ENCODE measurements around the gene FANCC. TPM values are rescaled to one million over a fixed set of nuclear protein-coding genes. Genes with fewer than 3 reads are reported as not detected.
"Not testable (repeated sequence)": the region's sequence is repeated elsewhere in the genome, so short reads cannot be mapped to it uniquely, and the experiment has no call there.

FANCC gene
- total and polyA plus RNA-seq, 2 experiments from 2014 or later, result 5.0 to 5.3 TPM

GRCh38 chr9:95330720-95331404 is 13.4 kb upstream of the FANCC start:
- no peaks in the 10 kb centered on the region for H3K9me3 ChIP-seq (ENCODE audit: low read depth)
- H3K79me2 ChIP-seq (ENCODE audit: insufficient read depth), result no peaks in the 10 kb centered on the region
- 77 to 78% methylated on average over 5 of the region's 5 CpGs for WGBS, 2 experiments (ENCODE audit: low coverage in 1 of 2, low lambda C conversion rate in 2 of 2, missing lambda C conversion rate in 2 of 2)
- no peaks in the 10 kb centered on the region for H3K9me2 ChIP-seq (ENCODE audit: insufficient read depth)
- H3K4me2 ChIP-seq (ENCODE audit: unreplicated experiment), result no peak overlapping the region
- H3K27ac ChIP-seq, result no peak overlapping the region
- no peak for DNase-seq
- H3K4me3 ChIP-seq, result no peak overlapping the region
- no peaks in the 10 kb centered on the region for H3K36me3 ChIP-seq (ENCODE audit: low read depth)
- H4K20me1 ChIP-seq (ENCODE audit: insufficient read depth), result no peaks in the 10 kb centered on the region
- no peaks in the 10 kb centered on the region for H3K4me1 ChIP-seq (ENCODE audit: insufficient read depth)
- no peak overlapping the region for H2AFZ ChIP-seq
- no peaks in the 10 kb centered on the region for H3K27me3 ChIP-seq (replicated peaks; ENCODE audit: insufficient read depth)
- no peaks in the 10 kb centered on the region for H3F3A ChIP-seq (ENCODE audit: insufficient read depth)
- H3K9ac ChIP-seq, result no peak overlapping the region
- in situ Hi-C loops (cut with MboI), result no loop called here
- no peak for TF ChIP-seq EZH2phosphoT487 (IDR thresholded peaks at IDR 0.05; ENCODE audit: insufficient read depth, low read depth)
- TF ChIP-seq EZH2 (IDR thresholded peaks at IDR 0.05; ENCODE audit: insufficient read depth, poor library complexity, severe bottlenecking), result no peak

DNA sequence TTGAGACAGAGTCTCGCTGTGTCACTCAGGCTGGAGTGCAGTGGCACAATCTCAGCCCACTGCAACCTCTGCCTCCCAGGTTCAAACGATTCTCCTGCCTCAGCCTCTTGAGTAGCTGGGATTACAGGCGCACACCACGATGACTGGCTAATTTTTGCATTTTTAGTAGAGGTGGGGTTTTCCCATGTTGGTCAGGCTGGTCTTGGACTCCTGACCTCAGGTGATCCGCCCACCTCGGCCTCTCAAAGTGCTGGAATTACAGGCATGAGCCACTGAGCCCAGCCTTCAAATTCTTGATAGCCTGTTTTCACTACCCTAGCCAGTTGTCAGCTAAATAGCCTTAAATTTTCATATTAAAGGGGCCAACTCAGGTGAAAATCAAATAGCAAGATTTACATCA is 11.6 kb upstream of the FANCC start:
- H3K27me3 ChIP-seq (replicated peaks; ENCODE audit: insufficient read depth); H3K9me3 ChIP-seq (ENCODE audit: low read depth); H2AFZ ChIP-seq; H3K9me2 ChIP-seq (ENCODE audit: insufficient read depth); H3K79me2 ChIP-seq (ENCODE audit: insufficient read depth); H3K4me1 ChIP-seq (ENCODE audit: insufficient read depth); H3F3A ChIP-seq (ENCODE audit: insufficient read depth); H3K9ac ChIP-seq; H3K36me3 ChIP-seq (ENCODE audit: low read depth); H3K4me3 ChIP-seq; H3K4me2 ChIP-seq (ENCODE audit: unreplicated experiment); H4K20me1 ChIP-seq (ENCODE audit: insufficient read depth); DNase-seq; in situ Hi-C loops (cut with MboI); H3K27ac ChIP-seq: not testable (repeated sequence)
- WGBS, 2 experiments (ENCODE audit: low coverage in 1 of 2, low lambda C conversion rate in 2 of 2, missing lambda C conversion rate in 2 of 2), result 31 to 45% methylated on average over 5 to 6 of the region's 6 CpGs

- Histone ChIP-seq H3K27me3 (replicated peaks; ENCODE audit: insufficient read depth) (no peaks in the 10 kb centered on the region), H3K36me3 (ENCODE audit: low read depth) (no peaks in the 10 kb centered on the region), H3K27ac (no peak overlapping the region), H2AFZ (no peak overlapping the region), H4K20me1 (ENCODE audit: insufficient read depth) (no peaks in the 10 kb centered on the region), H3K4me1 (ENCODE audit: insufficient read depth) (no peaks in the 10 kb centered on the region), H3K9me3 (ENCODE audit: low read depth) (no peaks in the 10 kb centered on the region), H3K4me3 (no peak overlapping the region), H3K9ac (no peak overlapping the region), H3K9me2 (ENCODE audit: insufficient read depth) (no peaks in the 10 kb centered on the region), H3K79me2 (ENCODE audit: insufficient read depth) (no peaks in the 10 kb centered on the region), H3F3A (ENCODE audit: insufficient read depth) (no peaks in the 10 kb centered on the region), H3K4me2 (ENCODE audit: unreplicated experiment) (no peak overlapping the region)
- DNase-seq, result no peak
- 0% methylated on average over 1 of the region's 1 CpG for WGBS, 2 experiments (ENCODE audit: low coverage in 1 of 2, low lambda C conversion rate in 2 of 2, missing lambda C conversion rate in 2 of 2)
- in situ Hi-C loops (cut with MboI), result no loop called here
- TF ChIP-seq EZH2 (IDR thresholded peaks at IDR 0.05; ENCODE audit: insufficient read depth, poor library complexity, severe bottlenecking) (no peak), EZH2phosphoT487 (IDR thresholded peaks at IDR 0.05; ENCODE audit: insufficient read depth, low read depth) (no peak)
These were observed 9.8 kb upstream of the FANCC start for GRCh38 chr9:95327239-95327865.

- no peaks in the 10 kb centered on the region for H4K20me1 ChIP-seq (ENCODE audit: insufficient read depth)
- DNase-seq, result no peak
- no peaks in the 10 kb centered on the region for H3K79me2 ChIP-seq (ENCODE audit: insufficient read depth)
- TF ChIP-seq EZH2phosphoT487 (IDR thresholded peaks at IDR 0.05; ENCODE audit: insufficient read depth, low read depth), result no peak
- no peak for TF ChIP-seq EZH2 (IDR thresholded peaks at IDR 0.05; ENCODE audit: insufficient read depth, poor library complexity, severe bottlenecking)
- H3K4me3 ChIP-seq, result no peak overlapping the region
- H2AFZ ChIP-seq, result no peak overlapping the region
- in situ Hi-C loops (cut with MboI), result no loop called here
- no peaks in the 10 kb centered on the region for H3K27me3 ChIP-seq (replicated peaks; ENCODE audit: insufficient read depth)
- no peaks in the 10 kb centered on the region for H3K9me2 ChIP-seq (ENCODE audit: insufficient read depth)
- no peaks in the 10 kb centered on the region for H3K9me3 ChIP-seq (ENCODE audit: low read depth)
- no peaks in the 10 kb centered on the region for H3K4me1 ChIP-seq (ENCODE audit: insufficient read depth)
- no peaks in the 10 kb centered on the region for H3F3A ChIP-seq (ENCODE audit: insufficient read depth)
- no peaks in the 10 kb centered on the region for H3K36me3 ChIP-seq (ENCODE audit: low read depth)
- H3K9ac ChIP-seq, result no peak overlapping the region
- WGBS, 2 experiments (ENCODE audit: low coverage in 1 of 2, low lambda C conversion rate in 2 of 2, missing lambda C conversion rate in 2 of 2), result 0 to 4% methylated on average over 1 of the region's 1 CpG
- H3K4me2 ChIP-seq (ENCODE audit: unreplicated experiment), result no peak overlapping the region
- no peak overlapping the region for H3K27ac ChIP-seq
These were observed 7.7 kb upstream of the FANCC start for GRCh38 chr9:95325221-95325620.
